Vagina (tissue), 2 donors: Measurements from ENCODE around the gene ACTRT1. TPM values are rescaled to one million over a fixed set of nuclear protein-coding genes. Genes with fewer than 3 reads are reported as not detected.

Experiments used
- DNase-seq, 2 donors: peaks; one replicate each; pipeline ENCODE4 v3.0.0-alpha.2; 2017; ENCODE audit errors: extremely low spot score in 2 of 2
- H3K27ac ChIP-seq: fragments of 200-600 bp; sonication (generic); one replicate; pipeline ENCODE4 v1.5.1; 2019
- H3K27me3 ChIP-seq: fragments of 200-600 bp; sonication (generic); one replicate; pipeline ENCODE4 v1.5.1; 2019
- H3K36me3 ChIP-seq, 2 donors: fragments of 200-600 bp; sonication (generic); one replicate each; pipeline ENCODE4 v1.5.1; 2017 to 2019
- H3K4me1 ChIP-seq: fragments of 200-600 bp; sonication (generic); one replicate; pipeline ENCODE4 v1.5.1; 2019
- H3K4me3 ChIP-seq, 2 donors: fragments of 200-600 bp; sonication (generic); 1 replicate in 1 of 2; 2 replicates in 1 of 2; pipeline ENCODE4 v1.5.1; 2016 to 2019
- H3K9me3 ChIP-seq: fragments of 200-600 bp; sonication (generic); one replicate; pipeline ENCODE4 v1.5.1; 2019
- POLR2A ChIP-seq, 2 donors: fragments of 450-650 bp; IDR thresholded peaks; one replicate each; pipeline ENCODE4 v1.6.1; 2017; ENCODE audit warnings: antibody characterized with exemption in 2 of 2, mild to moderate bottlenecking in 2 of 2, moderate library complexity in 2 of 2
- POLR2AphosphoS5 ChIP-seq, 2 donors: sonication (generic); formaldehyde crosslinking; IDR thresholded peaks; one replicate each; pipeline ENCODE4 v1.9.0; 2017; ENCODE audit warnings: antibody characterized with exemption in 2 of 2, mild to moderate bottlenecking in 2 of 2, low read depth in 1 of 2; ENCODE audit not compliant: insufficient read depth in 1 of 2
- intact Hi-C: fragments of 100-400 bp; cut with DNase I; formaldehyde crosslinking; loops from one replicate; pipeline ENCODE4 v1.15.1; 2023
- total RNA-seq: library from RNA; depleted of rRNA; stranded (reverse); fragments of >200 nt; gene quantifications from one replicate; pipeline ENCODE4 v1.2.3, GENCODE V29; 2016
- TF ChIP-seq, protein P1 (sequence below), 3 experiments: fragments of 450-650 bp in 2 of 3; fragments of 200-600 bp in 1 of 3; sonication (generic) in 1 of 3; IDR thresholded peaks; one replicate each; pipeline ENCODE4 v1.5.1; 2017 to 2019; ENCODE audit warnings: antibody characterized with exemption in 3 of 3, mild to moderate bottlenecking in 2 of 3, moderate library complexity in 2 of 3

The ACTRT1 gene
- total RNA-seq, 1 donor from 2014 or later: not detected

DNA sequence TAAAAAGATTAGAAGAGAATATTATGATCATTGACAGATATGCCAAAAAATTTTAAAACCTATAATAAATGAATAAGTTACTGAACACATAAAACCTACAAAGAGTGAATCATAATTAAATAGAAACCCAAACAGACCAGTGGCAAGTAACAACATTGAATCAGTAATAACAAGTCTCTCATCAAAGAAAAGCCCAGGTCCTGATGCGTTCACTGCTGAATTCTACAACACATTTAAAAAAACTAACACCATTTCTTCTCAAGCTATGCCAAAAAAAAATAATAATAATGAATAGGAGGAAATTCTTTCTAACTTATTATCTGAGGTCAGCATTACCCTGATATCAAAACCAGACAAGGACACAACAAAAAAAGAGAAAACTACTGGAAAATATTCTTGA, 30.6 kb downstream of the ACTRT1 start:
- Histone ChIP-seq H3K27ac (no peak overlapping the region), H3K4me3 (no peak overlapping the region), H3K9me3 (no peaks in the 10 kb centered on the region), H3K27me3 (no peaks in the 10 kb centered on the region), H3K36me3 (no peaks in the 10 kb centered on the region), H3K4me1 (no peaks in the 10 kb centered on the region)
- no peak for DNase-seq
- TF ChIP-seq POLR2AphosphoS5 (IDR thresholded peaks at IDR 0.05; ENCODE audit: insufficient read depth in 1 of 2, low read depth in 1 of 2): no peak
- intact Hi-C loops: no loop called here

GRCh38 chrX:128020701-128021100, 31.5 kb downstream of the ACTRT1 start:
- Histone ChIP-seq H3K27me3 (no peaks in the 10 kb centered on the region), H3K4me3 (no peak overlapping the region), H3K4me1 (no peaks in the 10 kb centered on the region), H3K27ac (no peak overlapping the region), H3K36me3 (no peaks in the 10 kb centered on the region), H3K9me3 (no peaks in the 10 kb centered on the region)
- TF ChIP-seq POLR2A (IDR thresholded peaks at IDR 0.05) (no peak), POLR2AphosphoS5 (IDR thresholded peaks at IDR 0.05; ENCODE audit: insufficient read depth in 1 of 2, low read depth in 1 of 2) (no peak)
- TF ChIP-seq, protein P1, sequence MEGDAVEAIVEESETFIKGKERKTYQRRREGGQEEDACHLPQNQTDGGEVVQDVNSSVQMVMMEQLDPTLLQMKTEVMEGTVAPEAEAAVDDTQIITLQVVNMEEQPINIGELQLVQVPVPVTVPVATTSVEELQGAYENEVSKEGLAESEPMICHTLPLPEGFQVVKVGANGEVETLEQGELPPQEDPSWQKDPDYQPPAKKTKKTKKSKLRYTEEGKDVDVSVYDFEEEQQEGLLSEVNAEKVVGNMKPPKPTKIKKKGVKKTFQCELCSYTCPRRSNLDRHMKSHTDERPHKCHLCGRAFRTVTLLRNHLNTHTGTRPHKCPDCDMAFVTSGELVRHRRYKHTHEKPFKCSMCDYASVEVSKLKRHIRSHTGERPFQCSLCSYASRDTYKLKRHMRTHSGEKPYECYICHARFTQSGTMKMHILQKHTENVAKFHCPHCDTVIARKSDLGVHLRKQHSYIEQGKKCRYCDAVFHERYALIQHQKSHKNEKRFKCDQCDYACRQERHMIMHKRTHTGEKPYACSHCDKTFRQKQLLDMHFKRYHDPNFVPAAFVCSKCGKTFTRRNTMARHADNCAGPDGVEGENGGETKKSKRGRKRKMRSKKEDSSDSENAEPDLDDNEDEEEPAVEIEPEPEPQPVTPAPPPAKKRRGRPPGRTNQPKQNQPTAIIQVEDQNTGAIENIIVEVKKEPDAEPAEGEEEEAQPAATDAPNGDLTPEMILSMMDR (IDR thresholded peaks at IDR 0.05): no peak
- DNase-seq: no peak
- intact Hi-C loops: no loop called here

- Histone ChIP-seq H3K27me3 (no peaks in the 10 kb centered on the region), H3K4me3 (no peak overlapping the region), H3K9me3 (no peaks in the 10 kb centered on the region), H3K4me1 (no peaks in the 10 kb centered on the region), H3K36me3 (no peaks in the 10 kb centered on the region), H3K27ac (no peak overlapping the region)
- TF ChIP-seq POLR2A (IDR thresholded peaks at IDR 0.05) (no peak), POLR2AphosphoS5 (IDR thresholded peaks at IDR 0.05; ENCODE audit: insufficient read depth in 1 of 2, low read depth in 1 of 2) (no peak)
- TF ChIP-seq, protein P1 (IDR thresholded peaks at IDR 0.05): no peak
- intact Hi-C loops: no loop called here
- no peak for DNase-seq
Measured at GRCh38 chrX:128019218-128019617, 33.0 kb downstream of the ACTRT1 start.

DNA sequence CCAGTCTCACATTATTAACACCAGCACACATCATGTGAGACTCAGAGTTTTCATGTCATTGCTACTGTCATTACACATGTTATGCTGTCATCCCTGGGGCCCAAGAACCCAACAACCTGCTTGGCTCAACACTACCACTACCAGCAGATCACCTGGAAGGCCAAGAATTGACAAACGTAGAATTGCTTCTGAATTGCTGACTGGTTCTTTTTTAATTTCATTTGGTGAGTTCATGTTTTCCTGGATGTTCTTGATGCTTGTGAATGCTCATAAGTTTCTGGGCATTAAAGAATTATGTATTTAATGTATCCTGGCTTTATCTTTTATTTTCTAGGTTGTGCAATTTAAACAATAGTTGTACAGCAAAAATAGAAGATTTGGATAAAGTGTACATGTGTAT, 40.2 kb downstream of the ACTRT1 start:
- no peak for DNase-seq

GRCh38 chrX:128007882-128008281, 44.3 kb downstream of the ACTRT1 start:
- Histone ChIP-seq H3K9me3 (no peaks in the 10 kb centered on the region), H3K27ac (no peak overlapping the region), H3K4me3 (no peak overlapping the region), H3K4me1 (no peaks in the 10 kb centered on the region), H3K36me3 (no peaks in the 10 kb centered on the region), H3K27me3 (no peaks in the 10 kb centered on the region)
- intact Hi-C loops: no loop called here
- no peak for DNase-seq
- TF ChIP-seq POLR2AphosphoS5 (IDR thresholded peaks at IDR 0.05; ENCODE audit: insufficient read depth in 1 of 2, low read depth in 1 of 2): no peak
- TF ChIP-seq, protein P1 (IDR thresholded peaks at IDR 0.05): no peak
- TF ChIP-seq POLR2A (IDR thresholded peaks at IDR 0.05): no peak

More for the DNA sequence above, 40.2 kb downstream of the ACTRT1 start:
- Histone ChIP-seq H3K27ac (no peak overlapping the region), H3K9me3 (no peaks in the 10 kb centered on the region), H3K4me1 (no peaks in the 10 kb centered on the region), H3K36me3 (no peaks in the 10 kb centered on the region), H3K27me3 (no peaks in the 10 kb centered on the region), H3K4me3 (no peak overlapping the region)
- TF ChIP-seq POLR2A (IDR thresholded peaks at IDR 0.05) (no peak), POLR2AphosphoS5 (IDR thresholded peaks at IDR 0.05; ENCODE audit: insufficient read depth in 1 of 2, low read depth in 1 of 2) (no peak)
- TF ChIP-seq, protein P1 (IDR thresholded peaks at IDR 0.05): no peak
- intact Hi-C loops: no loop called here
